A549 treated with GW870086 at 1 μM for 4 hours (cell line): ENCODE measurements around the gene C4orf33. TPM values are rescaled to one million over a fixed set of nuclear protein-coding genes. Genes with fewer than 3 reads are reported as not detected.

Source experiments
- total RNA-seq: library from RNA; stranded (reverse); fragments of 200-300 nt; extraction: Qiagen RNA extraction; gene quantifications from 5 replicates; pipeline ENCODE4 v1.2.3, GENCODE V29; 2022; ENCODE audit warnings: low read depth

The C4orf33 gene, protein sequence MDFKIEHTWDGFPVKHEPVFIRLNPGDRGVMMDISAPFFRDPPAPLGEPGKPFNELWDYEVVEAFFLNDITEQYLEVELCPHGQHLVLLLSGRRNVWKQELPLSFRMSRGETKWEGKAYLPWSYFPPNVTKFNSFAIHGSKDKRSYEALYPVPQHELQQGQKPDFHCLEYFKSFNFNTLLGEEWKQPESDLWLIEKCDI
- total RNA-seq = 3.6 to 5.2 TPM (median 4.3 TPM) in 5 replicates

DNA sequence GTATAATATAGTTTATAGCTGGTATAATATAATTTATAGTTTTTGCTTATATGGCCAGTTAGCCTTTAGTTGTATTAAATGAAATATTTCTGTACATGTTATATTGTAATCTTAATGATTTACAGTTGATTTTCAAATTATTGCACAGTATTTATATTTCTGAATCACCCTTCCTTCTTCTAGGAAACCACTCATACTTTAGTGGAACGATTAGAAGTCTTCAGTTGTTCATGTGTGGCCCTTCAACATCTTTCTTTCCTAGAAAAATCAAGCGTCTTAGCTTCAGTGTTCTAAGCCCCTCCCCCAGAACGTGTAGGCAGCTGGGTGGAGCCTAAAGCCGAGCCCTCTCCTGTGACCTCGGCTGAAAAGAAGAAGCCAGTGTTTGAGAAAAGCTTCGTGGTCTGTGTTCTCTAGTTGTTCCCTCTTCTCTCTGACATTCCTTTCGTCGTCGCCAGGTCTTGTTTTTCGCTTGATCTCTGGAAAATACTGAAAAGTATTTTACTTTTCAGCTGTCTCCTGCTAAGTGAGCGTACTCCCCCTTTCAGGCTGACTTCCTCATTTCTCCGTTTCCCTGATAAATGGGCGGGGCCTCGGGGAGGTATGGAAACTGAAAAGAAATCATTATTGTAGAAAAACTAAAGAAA is at the start of gene C4orf33:
C4orf33 (plus strand) TSS at position 342 of the 644 bp plus-strand sequence. CDS start 6,459 bp downstream, outside the sequence.

DNA sequence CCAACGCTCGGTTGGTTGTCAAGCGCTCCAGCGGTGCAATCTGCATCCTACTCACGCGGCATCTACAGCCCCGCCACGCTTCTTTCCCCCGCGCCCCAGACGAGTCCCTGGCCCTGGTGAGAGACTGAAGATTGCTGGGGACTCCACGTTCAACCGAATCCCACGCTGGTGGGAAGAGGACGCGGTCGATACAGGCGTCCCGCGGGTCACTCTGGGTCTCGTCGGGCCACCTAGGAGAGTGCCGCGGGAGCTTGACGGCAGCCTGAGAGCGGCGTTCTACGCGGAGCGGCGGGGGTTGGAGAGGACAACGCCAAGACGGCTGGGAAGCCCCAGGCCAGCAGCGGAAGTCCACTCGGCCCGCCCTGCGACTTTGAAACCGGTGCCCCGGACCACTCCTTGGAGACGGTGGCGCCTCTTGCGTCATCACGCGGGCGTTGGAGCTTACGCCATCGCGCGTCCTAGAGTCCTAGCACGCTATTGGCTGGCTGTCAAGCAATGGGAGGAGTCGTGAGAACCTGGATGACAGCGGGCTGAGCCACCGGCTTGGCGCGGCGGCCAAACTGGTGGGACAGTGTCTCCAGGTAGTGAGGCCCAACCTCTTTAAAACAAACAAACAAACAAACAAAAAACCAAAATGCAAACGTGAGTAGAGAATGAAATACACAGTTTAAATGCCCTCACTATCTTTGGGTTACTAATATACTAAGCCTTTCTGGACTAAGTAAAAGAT is 2.6 kb upstream of the C4orf33 start, which contains the start of gene SCLT1:
SCLT1 (minus strand) TSS at position 349 of the 730 bp plus-strand sequence. CDS start 436 bp downstream, outside the sequence.

Other genes with a start within 250 kb of the C4orf33 start
- gene SCLT1, start 2.6 kb upstream of the C4orf33 start, total RNA-seq = 5.1 to 6.2 TPM (median 5.8 TPM) in 5 replicates